NCI-H345 treated with DMSO at 0.1 percent for 48 hours (cell line): ENCODE data around the gene CCDC88C.
"Not testable (repeated sequence)": the region's sequence is repeated elsewhere in the genome, so short reads cannot be mapped to it uniquely, and the experiment has no call there.

Experiments
- DNase-seq: peaks from one replicate; lab custom pipeline; 2025; ENCODE audit not compliant: unreplicated experiment; lab: John Stamatoyannopoulos, UW

Gene CCDC88C

GRCh38 chr14:91417120-91417982 lies at the start of gene CCDC88C:
Gene CCDC88C, minus strand, starts transcription at chr14:91417820. Its CDS starts 130 bp downstream, at chr14:91417690.
- peak; percentile 43 for DNase-seq

- no peak for DNase-seq
Measured at GRCh38 chr14:91466192-91466591, 48.6 kb upstream of the CCDC88C start.

GRCh38 chr14:91464615-91465205 lies 47.1 kb upstream of the CCDC88C start:
- no peak for DNase-seq

GRCh38 chr14:91458612-91459011 lies 41.0 kb upstream of the CCDC88C start:
- no peak for DNase-seq

GRCh38 chr14:91456283-91456682 lies 38.7 kb upstream of the CCDC88C start:
- DNase-seq = no peak

- no peak for DNase-seq
Measured at GRCh38 chr14:91454580-91454979, 37.0 kb upstream of the CCDC88C start.

- DNase-seq = no peak
Measured at GRCh38 chr14:91454155-91454554, 36.5 kb upstream of the CCDC88C start.

- DNase-seq = no peak
Measured at GRCh38 chr14:91453744-91454143, 36.1 kb upstream of the CCDC88C start.

- DNase-seq = no peak
Measured at GRCh38 chr14:91444335-91445020, 26.9 kb upstream of the CCDC88C start.

GRCh38 chr14:91439345-91439744 lies 21.7 kb upstream of the CCDC88C start:
- DNase-seq = no peak

GRCh38 chr14:91438845-91439244 lies 21.2 kb upstream of the CCDC88C start:
- no peak for DNase-seq

GRCh38 chr14:91436266-91436665 lies 18.6 kb upstream of the CCDC88C start:
- not testable (repeated sequence) for DNase-seq

GRCh38 chr14:91429385-91429784 lies 11.8 kb upstream of the CCDC88C start:
- DNase-seq = no peak

GRCh38 chr14:91428931-91429330 lies 11.3 kb upstream of the CCDC88C start:
- DNase-seq = not testable (repeated sequence)

GRCh38 chr14:91425531-91425944 lies 7.9 kb upstream of the CCDC88C start:
- not testable (repeated sequence) for DNase-seq

- DNase-seq = no peak
Measured at GRCh38 chr14:91424813-91425530, 7.4 kb upstream of the CCDC88C start.

GRCh38 chr14:91420686-91421085 lies 3.1 kb upstream of the CCDC88C start:
- DNase-seq = no peak

GRCh38 chr14:91419451-91419850 lies 1.8 kb upstream of the CCDC88C start:
- DNase-seq = no peak

GRCh38 chr14:91419044-91419397 lies 1.4 kb upstream of the CCDC88C start:
- no peak for DNase-seq

GRCh38 chr14:91418387-91419043 lies 895 bp upstream of the CCDC88C start:
- DNase-seq = peak; percentile 53

- peak; percentile 43 for DNase-seq
Measured at GRCh38 chr14:91417983-91418386, 365 bp upstream of the CCDC88C start.
